ENCODE data around the gene SEC23B. TPM values are rescaled to one million over a fixed set of nuclear protein-coding genes. Genes with fewer than 3 reads are reported as not detected.

Gene SEC23B
- total and polyA plus RNA-seq, 10 of the 15 experiments (the other 5 are each of a cell fraction or from before 2014, with no cell fraction given), result 49.1 to 121 (median 75.6) TPM

DNA sequence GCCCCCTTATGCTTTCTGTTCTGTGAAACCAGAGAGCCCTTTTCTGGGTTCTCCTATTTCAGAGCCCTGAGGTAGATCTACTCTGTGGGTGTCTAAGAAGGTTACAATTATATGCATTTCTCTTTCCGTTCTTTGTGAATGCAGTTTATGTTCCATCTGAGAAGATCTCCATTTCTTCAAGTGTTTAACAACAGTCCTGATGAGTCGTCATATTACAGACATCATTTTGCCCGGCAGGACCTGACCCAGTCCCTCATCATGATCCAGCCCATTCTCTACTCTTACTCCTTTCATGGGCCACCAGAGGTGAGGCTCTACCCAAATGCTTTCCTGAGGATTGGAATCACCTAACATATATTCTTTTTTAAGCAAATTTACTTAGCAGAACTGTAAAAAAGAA lies 40.7 kb downstream of the SEC23B start:
- BruUV-seq (replicated peaks), result no TSS peak
- in situ Hi-C loops (cut with MboI), result no loop called here
- ChIA-PET POLR2A (no interaction called here), SMC1A (ENCODE audit: uncharacterized antibody, unreplicated experiment) (no interaction called here), CTCF (no interaction called here), RAD21 (ENCODE audit: unreplicated experiment) (no interaction called here)
- Histone ChIP-seq H3K9me3 (replicated peaks; ENCODE audit: control insufficient read depth, insufficient read depth, low read length) (no peaks in the 10 kb centered on the region), H4K20me1 (ENCODE audit: control insufficient read depth, insufficient read depth) (no peaks in the 10 kb centered on the region), H3K27me3 (replicated peaks in 1 of 2; ENCODE audit: control insufficient read depth in 2 of 2, insufficient read depth in 2 of 2, low read length in 1 of 2) (no peaks in the 10 kb centered on the region), H3K4me3 (no peak overlapping the region), H3K79me2 (ENCODE audit: control insufficient read depth, insufficient read depth, low read length) (no peaks in the 10 kb centered on the region), H3K9ac (ENCODE audit: control insufficient read depth, insufficient read depth, low read length) (no peak overlapping the region), H3K4me1 (ENCODE audit: control insufficient read depth, insufficient read depth, low read length) (no peaks in the 10 kb centered on the region), H3K36me3 (ENCODE audit: control insufficient read depth in 2 of 2, insufficient read depth in 2 of 2, low read length in 1 of 2) (peaks cover 11 to 38% of the 10 kb centered on the region in 2 experiments; a peak in 3 of 4 replicates), H3K4me2 (ENCODE audit: control insufficient read depth, insufficient read depth) (no peak overlapping the region), H2AFZ (ENCODE audit: control insufficient read depth, low read depth, low read length) (no peak overlapping the region), H3K27ac (ENCODE audit: control insufficient read depth, insufficient read depth) (no peak overlapping the region)
- DNase-seq (ENCODE audit: low read depth, low spot score) (no peak), FAIRE-seq (no peak), ATAC-seq (no peak)
- intact Hi-C loops (cut with micrococcal nuclease; ENCODE audit: unreplicated experiment), result no loop called here
- 96% methylated on average over 3 of the region's 3 CpGs for WGBS (ENCODE audit: insufficient coverage, insufficient replicate concordance, low lambda C conversion rate, missing lambda C conversion rate)
- TF ChIP-seq ZBTB33 (IDR thresholded peaks at IDR 0.05) (no peak), MAX (IDR thresholded peaks at IDR 0.05; ENCODE audit: low read depth, low read length) (no peak), ZNF384 (IDR thresholded peaks at IDR 0.05; ENCODE audit: borderline replicate concordance, low read depth, low read length) (no peak), HDAC2 (IDR thresholded peaks at IDR 0.05) (no peak), SMARCA5 (IDR thresholded peaks at IDR 0.05) (no peak), RUNX3 (IDR thresholded peaks at IDR 0.05; ENCODE audit: low read length) (no peak), ASH2L (IDR thresholded peaks at IDR 0.05; ENCODE audit: borderline replicate concordance, low read depth) (no peak), CBX5 (IDR thresholded peaks at IDR 0.05; ENCODE audit: low read depth) (no peak), PRDM15 (CRISPR knock-in tag; IDR thresholded peaks at IDR 0.05) (no peak), BCL3 (IDR thresholded peaks at IDR 0.05; ENCODE audit: borderline replicate concordance, insufficient read depth, low read depth, low read length, poor library complexity, severe bottlenecking) (no peak), ZZZ3 (IDR thresholded peaks at IDR 0.05; ENCODE audit: control insufficient read depth, insufficient read length, low read depth) (no peak), BACH1 (IDR thresholded peaks at IDR 0.05; ENCODE audit: borderline replicate concordance) (no peak), RBBP5 (conservative IDR thresholded peaks at IDR 0.05) (no peak), HSF1 (IDR thresholded peaks at IDR 0.05; ENCODE audit: low read depth, low read length) (no peak), YBX1 (IDR thresholded peaks at IDR 0.05) (no peak), STAT1 (conservative IDR thresholded peaks at IDR 0.05) (no peak), MYB (IDR thresholded peaks at IDR 0.05; ENCODE audit: borderline replicate concordance, low read depth, low read length) (no peak), CHD2 (IDR thresholded peaks at IDR 0.05; ENCODE audit: borderline replicate concordance, low read depth, low read length) (no peak)
